Testis (tissue), 2 donors: ENCODE results near the gene ANO10.

ENCODE experiments used
- POLR2A ChIP-seq: fragments of 450-650 bp; IDR thresholded peaks from one replicate; pipeline ENCODE4 v1.6.1; 2017; ENCODE audit warnings: antibody characterized with exemption, mild to moderate bottlenecking, moderate library complexity
- TF ChIP-seq, protein P1 (sequence below), 3 experiments: fragments of 450-650 bp in 2 of 3; fragments of 200-600 bp in 1 of 3; sonication (generic) in 1 of 3; IDR thresholded peaks; one replicate each; pipeline ENCODE4 v1.5.1; 2016 to 2019; ENCODE audit warnings: antibody characterized with exemption in 3 of 3, mild to moderate bottlenecking in 2 of 3, moderate library complexity in 1 of 3

DNA sequence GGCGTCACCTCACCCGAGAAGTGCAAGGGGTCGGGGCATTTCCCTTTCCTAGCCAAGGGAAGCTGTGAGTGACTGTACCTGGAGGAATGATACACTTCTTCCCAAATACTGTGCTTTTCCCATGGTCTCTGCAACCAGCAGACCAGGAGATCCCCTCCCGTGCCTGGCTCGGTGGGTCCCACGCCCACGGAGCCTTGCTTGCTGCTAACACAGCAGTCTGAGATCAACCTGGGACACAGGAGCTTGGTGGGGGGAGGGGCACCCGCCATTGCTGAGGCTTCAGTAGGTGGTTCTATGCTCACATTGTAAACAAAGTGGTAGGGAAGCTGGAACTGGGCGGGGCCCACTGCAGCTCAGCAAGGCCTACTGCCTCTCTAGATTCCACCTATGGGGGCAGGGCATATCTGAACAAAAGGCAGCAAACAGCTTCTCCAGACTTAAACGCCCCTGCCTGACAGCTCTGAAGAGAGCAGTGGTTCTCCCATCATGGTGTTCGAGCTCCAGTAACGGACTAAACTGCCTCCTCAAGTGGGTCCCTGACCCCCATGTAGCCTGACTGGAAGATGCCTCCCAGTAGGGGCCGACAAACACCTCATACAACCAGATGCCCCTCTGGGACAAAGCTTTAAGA is 37.6 kb upstream of the ANO10 start:
- TF ChIP-seq, protein P1, sequence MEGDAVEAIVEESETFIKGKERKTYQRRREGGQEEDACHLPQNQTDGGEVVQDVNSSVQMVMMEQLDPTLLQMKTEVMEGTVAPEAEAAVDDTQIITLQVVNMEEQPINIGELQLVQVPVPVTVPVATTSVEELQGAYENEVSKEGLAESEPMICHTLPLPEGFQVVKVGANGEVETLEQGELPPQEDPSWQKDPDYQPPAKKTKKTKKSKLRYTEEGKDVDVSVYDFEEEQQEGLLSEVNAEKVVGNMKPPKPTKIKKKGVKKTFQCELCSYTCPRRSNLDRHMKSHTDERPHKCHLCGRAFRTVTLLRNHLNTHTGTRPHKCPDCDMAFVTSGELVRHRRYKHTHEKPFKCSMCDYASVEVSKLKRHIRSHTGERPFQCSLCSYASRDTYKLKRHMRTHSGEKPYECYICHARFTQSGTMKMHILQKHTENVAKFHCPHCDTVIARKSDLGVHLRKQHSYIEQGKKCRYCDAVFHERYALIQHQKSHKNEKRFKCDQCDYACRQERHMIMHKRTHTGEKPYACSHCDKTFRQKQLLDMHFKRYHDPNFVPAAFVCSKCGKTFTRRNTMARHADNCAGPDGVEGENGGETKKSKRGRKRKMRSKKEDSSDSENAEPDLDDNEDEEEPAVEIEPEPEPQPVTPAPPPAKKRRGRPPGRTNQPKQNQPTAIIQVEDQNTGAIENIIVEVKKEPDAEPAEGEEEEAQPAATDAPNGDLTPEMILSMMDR (IDR thresholded peaks at IDR 0.05) = no peak
- no peak for TF ChIP-seq POLR2A
